ENCODE data around the gene SFRP2. TPM values are rescaled to one million over a fixed set of nuclear protein-coding genes. Genes with fewer than 3 reads are reported as not detected.

The SFRP2 gene
- total and polyA plus RNA-seq, 9 donors, result 0.63 to 96.2 (median 11.7) TPM; not detected in 3

GRCh38 chr4:153776601-153777000 is 12.3 kb downstream of the SFRP2 start:
- Histone ChIP-seq H3K4me3 (no peak overlapping the region), H3K27ac (no peak overlapping the region), H3K36me3 (no peaks in the 10 kb centered on the region), H3K9me3 (no peaks in the 10 kb centered on the region), H3K27me3 (no peaks in the 10 kb centered on the region), H3K4me1 (ENCODE audit: insufficient read depth) (no peaks in the 10 kb centered on the region)
- intact Hi-C loops (cut with DNase I), result no loop called here
- no peak for DNase-seq
- 85 to 89% (median 86%) methylated on average over 3 of the region's 3 CpGs for WGBS, 3 donors
- TF ChIP-seq EP300 (IDR thresholded peaks at IDR 0.05) (no peak), CTCF (IDR thresholded peaks at IDR 0.05) (no peak), POLR2A (IDR thresholded peaks at IDR 0.05) (no peak)

- H3K4me1 ChIP-seq (ENCODE audit: insufficient read depth), result no peaks in the 10 kb centered on the region
- no peak for DNase-seq
- TF ChIP-seq EP300 (IDR thresholded peaks at IDR 0.05) (no peak), CTCF (IDR thresholded peaks at IDR 0.05) (no peak), POLR2A (IDR thresholded peaks at IDR 0.05) (no peak)
- H3K27me3 ChIP-seq, result no peaks in the 10 kb centered on the region
- intact Hi-C loops (cut with DNase I), result no loop called here
- WGBS, 3 donors, result 76 to 79% (median 77%) methylated on average over 2 of the region's 2 CpGs
- H3K9me3 ChIP-seq, result no peaks in the 10 kb centered on the region
- H3K36me3 ChIP-seq, result no peaks in the 10 kb centered on the region
- no peak overlapping the region for H3K4me3 ChIP-seq
- no peak overlapping the region for H3K27ac ChIP-seq
Observed at GRCh38 chr4:153773236-153773690, 15.6 kb downstream of the SFRP2 start.

- H3K27me3 ChIP-seq, result no peaks in the 10 kb centered on the region
- H3K27ac ChIP-seq, result no peak overlapping the region
- H3K4me3 ChIP-seq, result no peak overlapping the region
- TF ChIP-seq POLR2A (IDR thresholded peaks at IDR 0.05) (no peak), EP300 (IDR thresholded peaks at IDR 0.05) (no peak), CTCF (IDR thresholded peaks at IDR 0.05) (no peak)
- no peak for DNase-seq
- H3K4me1 ChIP-seq (ENCODE audit: insufficient read depth), result no peaks in the 10 kb centered on the region
- intact Hi-C loops (cut with DNase I), result no loop called here
- H3K9me3 ChIP-seq, result no peaks in the 10 kb centered on the region
- no peaks in the 10 kb centered on the region for H3K36me3 ChIP-seq
Observed at GRCh38 chr4:153771046-153771445, 17.8 kb downstream of the SFRP2 start.

GRCh38 chr4:153766758-153767157 is 22.1 kb downstream of the SFRP2 start:
- Histone ChIP-seq H3K27ac (no peak overlapping the region), H3K36me3 (no peaks in the 10 kb centered on the region), H3K4me1 (ENCODE audit: insufficient read depth) (no peaks in the 10 kb centered on the region), H3K27me3 (no peaks in the 10 kb centered on the region), H3K4me3 (no peak overlapping the region), H3K9me3 (no peaks in the 10 kb centered on the region)
- 90 to 92% (median 90%) methylated on average over 6 of the region's 6 CpGs for WGBS, 3 donors
- intact Hi-C loops (cut with DNase I), result no loop called here
- DNase-seq, result no peak
- no peak for TF ChIP-seq EP300 (IDR thresholded peaks at IDR 0.05)
- TF ChIP-seq POLR2A (IDR thresholded peaks at IDR 0.05), result no peak

- 80 to 85% (median 83%) methylated on average over 8 of the region's 8 CpGs for WGBS, 3 donors
- no peaks in the 10 kb centered on the region for H3K9me3 ChIP-seq
- intact Hi-C loops (cut with DNase I), result no loop called here
- H3K4me3 ChIP-seq, result no peak overlapping the region
- H3K4me1 ChIP-seq (ENCODE audit: insufficient read depth), result no peaks in the 10 kb centered on the region
- no peak for TF ChIP-seq POLR2A (IDR thresholded peaks at IDR 0.05)
- TF ChIP-seq CTCF (IDR thresholded peaks at IDR 0.05), result no peak
- TF ChIP-seq EP300 (IDR thresholded peaks at IDR 0.05), result no peak
- DNase-seq, result no peak
- no peaks in the 10 kb centered on the region for H3K27me3 ChIP-seq
- H3K36me3 ChIP-seq, result no peaks in the 10 kb centered on the region
- H3K27ac ChIP-seq, result no peak overlapping the region
Observed at GRCh38 chr4:153765894-153766293, 23.0 kb downstream of the SFRP2 start.
